Small intestine (tissue), 7 donors: ENCODE data around the gene B4GALNT2. TPM values are rescaled to one million over a fixed set of nuclear protein-coding genes. Genes with fewer than 3 reads are reported as not detected.
A peak's percentile ranks its signal among the peaks of the same experiment; 100 is the strongest.
"Not testable (repeated sequence)": the region's sequence is repeated elsewhere in the genome, so short reads cannot be mapped to it uniquely, and the experiment has no call there.

Experiments used
- DNase-seq, 2 donors: peaks; one replicate each; pipeline versions ENCODE4 v3.0.0 to v3.0.0-alpha.2; 2013
- FAIRE-seq: peaks from 2 replicates; lab custom pipeline; 2012; peaks lifted over from hg19 to GRCh38; lab: Jason Lieb, UNC
- H3K27ac ChIP-seq, 3 donors: one replicate each; pipeline ENCODE4 v1.5.1; 2013; ENCODE audit warnings: low read length in 2 of 3, mild to moderate bottlenecking in 2 of 3, control low read depth in 1 of 3, inconsistent platforms in 1 of 3, low read depth in 1 of 3, moderate library complexity in 1 of 3
- H3K27me3 ChIP-seq, 3 donors: one replicate each; pipeline ENCODE4 v1.6.1; 2013; ENCODE audit warnings: low read length in 3 of 3, inconsistent platforms in 1 of 3; ENCODE audit not compliant: control insufficient read depth in 3 of 3, insufficient read depth in 3 of 3
- H3K36me3 ChIP-seq, 3 donors: one replicate each; pipeline ENCODE4 v1.6.1; 2013; ENCODE audit warnings: low read length in 3 of 3, inconsistent platforms in 1 of 3, low read depth in 1 of 3, mild to moderate bottlenecking in 1 of 3, moderate library complexity in 1 of 3; ENCODE audit not compliant: control insufficient read depth in 3 of 3, insufficient read depth in 2 of 3
- H3K4me1 ChIP-seq, 3 donors: one replicate each; pipeline ENCODE4 v1.6.1; 2013; ENCODE audit warnings: low read length in 2 of 3, inconsistent platforms in 1 of 3, low read depth in 1 of 3, mild to moderate bottlenecking in 1 of 3, moderate library complexity in 1 of 3; ENCODE audit not compliant: control insufficient read depth in 3 of 3, insufficient read depth in 2 of 3
- H3K4me3 ChIP-seq, 3 donors: one replicate each; pipeline ENCODE4 v1.5.1; 2013; ENCODE audit warnings: low read length in 3 of 3, control low read depth in 1 of 3, inconsistent platforms in 1 of 3, low read depth in 1 of 3, mild to moderate bottlenecking in 1 of 3, moderate library complexity in 1 of 3
- H3K9me3 ChIP-seq, 2 donors: one replicate each; pipeline ENCODE4 v1.6.1; 2013; ENCODE audit warnings: low read depth in 1 of 2, low read length in 1 of 2; ENCODE audit not compliant: control insufficient read depth in 2 of 2, insufficient read depth in 1 of 2
- WGBS, 3 donors: extraction: QIAGEN DNeasy Blood & Tissue Kit; methylation state at CpG; one replicate each; pipeline ENCODE4 v1.1.7; 2013; 5-methylcytosine and 5-hydroxymethylcytosine counted together
- polyA plus RNA-seq, 4 donors: library from polyadenylated mRNA; stranded (reverse) in 3 of 4; unstranded in 1 of 4; fragments of 200-250 nt in 3 of 4; fragments of 120-200 nt in 1 of 4; gene quantifications; one replicate each; pipeline versions ENCODE4 v1.2.1 to v1.2.3, GENCODE V29; 2013
- donor health status: healthy with polysubstance abuse.
- donor health status: control.
- donor health status: control.
- donor health status: Bipolar disorder and iron deficiency.
- donor health status: healthy.

B4GALNT2 gene
- polyA plus RNA-seq, 4 donors, result 0.13 to 3.2 (median 0.72) TPM

- peaks cover 2 to 31% of the 10 kb centered on the region in 2 donors for H3K9me3 ChIP-seq
- DNase-seq, result not testable (repeated sequence)
- 87 to 88% (median 88%) methylated on average over 11 of the region's 11 CpGs for WGBS, 3 donors
These were observed 43.4 kb downstream of the B4GALNT2 start for GRCh38 chr17:49175978-49176377.

DNA sequence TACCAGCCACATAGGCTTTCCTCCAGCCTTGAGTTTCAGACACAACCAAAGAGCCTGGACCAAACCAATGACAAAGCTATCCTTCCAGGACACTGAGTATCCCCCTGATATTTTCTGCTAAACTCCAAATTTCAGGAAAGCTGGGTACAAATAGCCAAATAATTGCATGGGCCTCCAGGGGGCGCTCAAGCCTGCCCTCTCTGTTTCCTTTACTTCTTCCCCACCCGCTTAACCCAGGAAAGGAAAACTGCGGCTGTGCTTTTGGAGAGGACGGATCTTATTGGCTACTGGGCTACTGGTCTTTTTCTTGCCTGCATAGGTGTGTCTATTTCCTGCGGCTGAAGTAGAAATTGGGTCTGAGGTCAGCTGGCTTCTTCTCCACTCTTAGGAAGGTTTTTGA lies 47.7 kb downstream of the B4GALNT2 start:
- DNase-seq, result peak; percentile 53 to 60
- Histone ChIP-seq H3K27me3 (no peaks in the 10 kb centered on the region), H3K4me3 (no peak overlapping the region), H3K36me3 (no peaks in the 10 kb centered on the region), H3K4me1 (no peaks in the 10 kb centered on the region), H3K27ac (no peak overlapping the region), H3K9me3 (peaks cover 3 to 52% of the 10 kb centered on the region in 2 donors)
- no peak for FAIRE-seq
- WGBS, 3 donors, result 8 to 19% (median 13%) methylated on average over 5 of the region's 5 CpGs

More at GRCh38 chr17:49175978-49176377, 43.4 kb downstream of the B4GALNT2 start:
- not testable (repeated sequence) for H3K27me3 ChIP-seq, H3K27ac ChIP-seq, H3K4me1 ChIP-seq, FAIRE-seq, H3K4me3 ChIP-seq, H3K36me3 ChIP-seq

DNA sequence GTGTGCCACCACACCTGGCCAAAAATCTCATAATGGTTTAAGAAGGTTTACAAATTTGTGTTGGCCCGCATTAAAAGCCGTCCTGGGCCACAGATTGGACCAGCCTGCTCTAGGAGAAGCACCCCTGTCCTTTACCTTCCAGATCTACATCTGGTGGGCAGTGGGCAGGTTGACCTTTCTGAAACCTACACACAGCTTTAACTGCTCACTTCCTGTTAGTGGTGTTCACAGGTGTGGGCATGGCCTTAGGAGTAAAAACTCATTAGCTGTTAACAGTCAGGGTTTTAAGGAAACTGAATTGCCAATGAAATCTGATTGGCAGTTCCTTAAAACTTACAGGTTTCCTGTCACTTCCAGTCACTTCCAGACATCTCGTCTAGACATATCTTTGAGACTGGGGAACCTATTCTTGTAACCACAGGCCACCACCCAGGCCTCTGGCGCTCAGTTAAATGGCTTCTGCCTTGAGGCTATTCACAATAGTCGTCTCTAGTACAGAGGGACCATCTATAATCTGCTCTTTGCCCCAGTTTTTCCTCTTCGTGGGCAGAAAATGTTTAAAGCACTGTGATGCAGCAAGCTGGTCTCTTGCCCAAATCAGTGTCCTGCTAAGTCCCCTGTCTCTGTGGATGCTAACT lies 48.5 kb downstream of the B4GALNT2 start:
- H3K27ac ChIP-seq, result no peak overlapping the region
- no peaks in the 10 kb centered on the region for H3K36me3 ChIP-seq
- no peak overlapping the region for H3K4me3 ChIP-seq
- H3K9me3 ChIP-seq, result peaks cover 3 to 51% of the 10 kb centered on the region in 2 donors
- no peak for DNase-seq
- no peaks in the 10 kb centered on the region for H3K4me1 ChIP-seq
- no peak for FAIRE-seq
- H3K27me3 ChIP-seq, result no peaks in the 10 kb centered on the region
- 81 to 83% (median 83%) methylated on average over 6 of the region's 6 CpGs for WGBS, 3 donors

DNA sequence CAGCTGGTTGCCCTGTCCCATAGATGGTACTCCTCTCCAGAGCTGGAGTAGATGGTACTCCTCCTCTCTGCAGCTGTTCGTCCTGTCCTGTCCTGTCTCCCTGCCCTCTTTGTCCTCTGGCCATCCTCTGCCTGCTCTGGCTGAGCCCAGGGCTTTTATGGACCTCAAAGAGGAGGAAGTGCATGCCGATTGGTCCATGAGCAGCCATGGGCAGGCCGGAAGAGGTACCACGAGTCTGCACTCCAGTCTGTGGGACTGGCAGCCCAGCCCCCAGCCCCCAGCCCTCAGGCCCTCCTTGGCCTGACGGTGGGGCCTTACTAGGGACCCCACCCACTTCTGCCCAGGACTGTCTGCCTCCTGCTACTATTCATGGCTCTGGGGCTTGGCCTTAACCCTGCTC lies 50.8 kb downstream of the B4GALNT2 start:
- H3K9me3 ChIP-seq, result peaks cover 1 to 33% of the 10 kb centered on the region in 2 donors
- H3K4me1 ChIP-seq, result no peaks in the 10 kb centered on the region
- no peak for DNase-seq
- H3K27me3 ChIP-seq, result no peaks in the 10 kb centered on the region
- no peaks in the 10 kb centered on the region for H3K36me3 ChIP-seq
- H3K27ac ChIP-seq, result no peak overlapping the region
- no peak overlapping the region for H3K4me3 ChIP-seq
- WGBS, 3 donors, result 86 to 90% (median 88%) methylated on average over 5 of the region's 5 CpGs
- no peak for FAIRE-seq

DNA sequence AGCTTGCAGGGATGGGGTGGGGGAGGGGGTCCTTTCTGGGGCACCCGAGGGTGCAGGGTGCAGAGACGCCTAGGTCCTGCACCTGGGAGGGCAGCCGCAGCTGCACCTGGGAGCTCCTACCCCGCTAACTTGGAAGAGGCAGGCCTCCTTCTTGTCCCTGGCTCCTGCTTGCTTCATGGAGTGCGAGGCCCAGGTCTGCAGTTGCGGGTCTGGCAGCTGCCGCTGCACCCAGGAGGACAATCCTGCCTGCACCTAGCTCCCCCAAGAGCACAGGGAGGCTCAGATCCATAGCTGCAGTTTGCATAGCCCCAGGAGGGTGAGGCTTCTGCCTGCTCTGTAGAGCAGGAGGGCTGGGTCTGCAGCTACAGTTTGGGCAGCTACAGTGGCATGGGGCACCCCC lies 51.2 kb downstream of the B4GALNT2 start:
- Histone ChIP-seq H3K4me3 (no peak overlapping the region), H3K36me3 (no peaks in the 10 kb centered on the region), H3K27me3 (no peaks in the 10 kb centered on the region), H3K27ac (no peak overlapping the region), H3K9me3 (peaks cover 1 to 33% of the 10 kb centered on the region in 2 donors), H3K4me1 (no peaks in the 10 kb centered on the region)
- DNase-seq, result no peak
- WGBS, 3 donors, result 87 to 96% (median 89%) methylated on average over 7 of the region's 7 CpGs
- FAIRE-seq, result no peak

- H3K27ac ChIP-seq, H3K4me3 ChIP-seq, H3K4me1 ChIP-seq, DNase-seq, FAIRE-seq, H3K36me3 ChIP-seq, H3K27me3 ChIP-seq: not testable (repeated sequence)
- peaks cover 1 to 33% of the 10 kb centered on the region in 2 donors for H3K9me3 ChIP-seq
These were observed 52.0 kb downstream of the B4GALNT2 start for GRCh38 chr17:49184522-49184921.

- whole genome bisulfite sequencing, 3 donors, result 89 to 100% (median 93%) methylated on average over 1 of the region's 1 CpG
- not testable (repeated sequence) for H3K36me3 ChIP-seq, H3K4me1 ChIP-seq, H3K4me3 ChIP-seq, H3K27me3 ChIP-seq, FAIRE-seq, H3K27ac ChIP-seq, DNase-seq
- H3K9me3 ChIP-seq, result peaks cover 1 to 31% of the 10 kb centered on the region in 2 donors
These were observed 52.8 kb downstream of the B4GALNT2 start for GRCh38 chr17:49185381-49185780.

- no peaks in the 10 kb centered on the region for H3K36me3 ChIP-seq
- H3K4me1 ChIP-seq, result no peaks in the 10 kb centered on the region
- DNase-seq (no peak), FAIRE-seq (no peak)
- WGBS, 3 donors, result 84 to 97% (median 96%) methylated on average over 3 of the region's 3 CpGs
- H3K27me3 ChIP-seq, result no peaks in the 10 kb centered on the region
- no peak overlapping the region for H3K4me3 ChIP-seq
- H3K9me3 ChIP-seq, result peaks cover 1 to 30% of the 10 kb centered on the region in 2 donors
- H3K27ac ChIP-seq, result no peak overlapping the region
These were observed 54.7 kb downstream of the B4GALNT2 start for GRCh38 chr17:49187301-49187700.

- FAIRE-seq, result no peak
- Histone ChIP-seq H3K4me3 (no peak overlapping the region), H3K9me3 (peaks cover 0 to under 1% of the 10 kb centered on the region in 2 donors), H3K27me3 (peaks cover 0 to 3% (median 0%) of the 10 kb centered on the region in 3 donors), H3K36me3 (no peaks in the 10 kb centered on the region), H3K27ac (peak overlapping the region in 1 of 3 donors; percentile 58), H3K4me1 (peaks cover 0 to 7% (median 0%) of the 10 kb centered on the region in 3 donors)
- no peak for DNase-seq
- 40 to 60% (median 53%) methylated on average over 4 of the region's 4 CpGs for WGBS, 3 donors
These were observed 58.4 kb downstream of the B4GALNT2 start for GRCh38 chr17:49190932-49191331.
